Sigmoid colon (tissue), 7 donors: ENCODE data around the gene MED29. TPM values are rescaled to one million over a fixed set of nuclear protein-coding genes. Genes with fewer than 3 reads are reported as not detected.

ENCODE experiments used
- DNase-seq: peaks from one replicate; pipeline ENCODE4 v3.0.0-alpha.2; 2019
- H3K27ac ChIP-seq, 4 donors: fragments of 200-600 bp; sonication (generic); one replicate each; pipeline ENCODE4 v1.5.1; 2016 to 2019; ENCODE audit warnings: mild to moderate bottlenecking in 1 of 4
- H3K27me3 ChIP-seq, 3 donors: fragments of 200-600 bp; sonication (generic); one replicate each; pipeline ENCODE4 v1.5.1; 2019; ENCODE audit warnings: mild to moderate bottlenecking in 1 of 3
- H3K36me3 ChIP-seq, 4 donors: fragments of 200-600 bp; sonication (generic); one replicate each; pipeline ENCODE4 v1.5.1; 2016 to 2019
- H3K4me1 ChIP-seq, 4 donors: fragments of 200-600 bp; sonication (generic); one replicate each; pipeline ENCODE4 v1.5.1; 2017 to 2019
- H3K4me3 ChIP-seq, 4 donors: fragments of 200-600 bp; sonication (generic); one replicate each; pipeline ENCODE4 v1.5.1; 2017 to 2019; ENCODE audit warnings: mild to moderate bottlenecking in 2 of 4, moderate library complexity in 1 of 4
- H3K9me3 ChIP-seq, 4 donors: fragments of 200-600 bp in 3 of 4; sonication (generic) in 3 of 4; one replicate each; pipeline versions ENCODE4 v1.5.1 to v1.6.1; 2013 to 2019
- EP300 ChIP-seq, 4 donors: sonication (generic); formaldehyde crosslinking; IDR thresholded peaks; one replicate each; pipeline ENCODE4 v1.6.1; 2017; ENCODE audit warnings: antibody characterized with exemption in 4 of 4
- POLR2A ChIP-seq, 2 donors: fragments of 450-650 bp; IDR thresholded peaks; one replicate each; pipeline ENCODE4 v1.6.1; 2016; ENCODE audit warnings: antibody characterized with exemption in 2 of 2, mild to moderate bottlenecking in 2 of 2, moderate library complexity in 2 of 2
- POLR2AphosphoS5 ChIP-seq, 4 donors: sonication (generic); formaldehyde crosslinking; IDR thresholded peaks; one replicate each; pipeline ENCODE4 v1.6.1; 2017; ENCODE audit warnings: antibody characterized with exemption in 4 of 4
- WGBS, 2 donors: extraction: QIAGEN DNeasy Blood & Tissue Kit; methylation state at CpG; one replicate each; pipeline ENCODE4 v1.1.7; 2013; 5-methylcytosine and 5-hydroxymethylcytosine counted together
- intact Hi-C: fragments of 100-400 bp; cut with DNase I; formaldehyde crosslinking; loops from one replicate; pipeline ENCODE4 v1.15.1; 2023
- polyA plus RNA-seq, 3 donors: library from polyadenylated mRNA; stranded (reverse); fragments of 200-250 nt; gene quantifications; one replicate each; pipeline ENCODE4 v1.2.3, GENCODE V29; 2013
- total RNA-seq, 4 donors: library from RNA; depleted of rRNA; stranded (reverse); fragments of >200 nt; gene quantifications; one replicate each; pipeline ENCODE4 v1.1.0, GENCODE V29; 2016
- TF ChIP-seq, protein P1 (sequence below), 4 experiments: fragments of 450-650 bp in 3 of 4; fragments of 200-600 bp in 1 of 4; IDR thresholded peaks; one replicate each; pipeline ENCODE4 v1.5.1; 2016 to 2019; ENCODE audit warnings: antibody characterized with exemption in 4 of 4, mild to moderate bottlenecking in 3 of 4, moderate library complexity in 2 of 4
- donor health status: healthy with polysubstance abuse.
- donor health status: Bipolar disorder and iron deficiency.
- donor health status: healthy.

MED29 gene
- total and polyA plus RNA-seq, 7 donors, result 22.8 to 44.6 (median 31.0) TPM

DNA sequence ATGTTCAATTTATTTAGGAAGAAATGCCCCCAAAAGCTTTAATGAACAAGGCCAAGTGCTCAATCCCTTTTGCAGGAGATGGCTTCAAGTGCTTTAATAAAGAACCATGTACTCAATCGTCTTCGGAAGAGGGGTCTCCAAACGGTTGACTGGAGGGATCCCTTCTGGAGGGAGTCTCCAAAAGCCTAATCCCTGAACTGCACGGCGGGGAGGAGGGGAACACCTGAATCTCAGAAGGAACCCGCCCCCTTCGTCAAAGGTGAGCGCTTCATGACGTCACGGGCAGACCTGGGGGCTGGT is 777 bp upstream of the MED29 start:
- Histone ChIP-seq H3K36me3 (peaks cover 34 to 66% (median 39%) of the 10 kb centered on the region in 4 donors), H3K27ac (peak overlapping the region; percentile 99 to 100 (median 100)), H3K9me3 (no peaks in the 10 kb centered on the region), H3K4me1 (peaks cover 0 to 26% (median 26%) of the 10 kb centered on the region in 4 donors), H3K4me3 (peak overlapping the region; percentile 71 to 98 (median 98)), H3K27me3 (no peaks in the 10 kb centered on the region)
- peak; percentile 91 for DNase-seq
- intact Hi-C loops, result loop anchor here (2.0 to 5.0 kb wide), 3 partner anchors 48 to 92 kb away; partner anchors contain the start of genes SAMD4B, SUPT5H and TIMM50
- 1% methylated on average over 10 of the region's 10 CpGs for WGBS, 2 donors
- TF ChIP-seq POLR2A (IDR thresholded peaks at IDR 0.05), result no peak
- TF ChIP-seq POLR2AphosphoS5 (IDR thresholded peaks at IDR 0.05), result no peak
- TF ChIP-seq EP300 (IDR thresholded peaks at IDR 0.05), result no peak
- TF ChIP-seq, protein P1, sequence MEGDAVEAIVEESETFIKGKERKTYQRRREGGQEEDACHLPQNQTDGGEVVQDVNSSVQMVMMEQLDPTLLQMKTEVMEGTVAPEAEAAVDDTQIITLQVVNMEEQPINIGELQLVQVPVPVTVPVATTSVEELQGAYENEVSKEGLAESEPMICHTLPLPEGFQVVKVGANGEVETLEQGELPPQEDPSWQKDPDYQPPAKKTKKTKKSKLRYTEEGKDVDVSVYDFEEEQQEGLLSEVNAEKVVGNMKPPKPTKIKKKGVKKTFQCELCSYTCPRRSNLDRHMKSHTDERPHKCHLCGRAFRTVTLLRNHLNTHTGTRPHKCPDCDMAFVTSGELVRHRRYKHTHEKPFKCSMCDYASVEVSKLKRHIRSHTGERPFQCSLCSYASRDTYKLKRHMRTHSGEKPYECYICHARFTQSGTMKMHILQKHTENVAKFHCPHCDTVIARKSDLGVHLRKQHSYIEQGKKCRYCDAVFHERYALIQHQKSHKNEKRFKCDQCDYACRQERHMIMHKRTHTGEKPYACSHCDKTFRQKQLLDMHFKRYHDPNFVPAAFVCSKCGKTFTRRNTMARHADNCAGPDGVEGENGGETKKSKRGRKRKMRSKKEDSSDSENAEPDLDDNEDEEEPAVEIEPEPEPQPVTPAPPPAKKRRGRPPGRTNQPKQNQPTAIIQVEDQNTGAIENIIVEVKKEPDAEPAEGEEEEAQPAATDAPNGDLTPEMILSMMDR (IDR thresholded peaks at IDR 0.05), result no peak

DNA sequence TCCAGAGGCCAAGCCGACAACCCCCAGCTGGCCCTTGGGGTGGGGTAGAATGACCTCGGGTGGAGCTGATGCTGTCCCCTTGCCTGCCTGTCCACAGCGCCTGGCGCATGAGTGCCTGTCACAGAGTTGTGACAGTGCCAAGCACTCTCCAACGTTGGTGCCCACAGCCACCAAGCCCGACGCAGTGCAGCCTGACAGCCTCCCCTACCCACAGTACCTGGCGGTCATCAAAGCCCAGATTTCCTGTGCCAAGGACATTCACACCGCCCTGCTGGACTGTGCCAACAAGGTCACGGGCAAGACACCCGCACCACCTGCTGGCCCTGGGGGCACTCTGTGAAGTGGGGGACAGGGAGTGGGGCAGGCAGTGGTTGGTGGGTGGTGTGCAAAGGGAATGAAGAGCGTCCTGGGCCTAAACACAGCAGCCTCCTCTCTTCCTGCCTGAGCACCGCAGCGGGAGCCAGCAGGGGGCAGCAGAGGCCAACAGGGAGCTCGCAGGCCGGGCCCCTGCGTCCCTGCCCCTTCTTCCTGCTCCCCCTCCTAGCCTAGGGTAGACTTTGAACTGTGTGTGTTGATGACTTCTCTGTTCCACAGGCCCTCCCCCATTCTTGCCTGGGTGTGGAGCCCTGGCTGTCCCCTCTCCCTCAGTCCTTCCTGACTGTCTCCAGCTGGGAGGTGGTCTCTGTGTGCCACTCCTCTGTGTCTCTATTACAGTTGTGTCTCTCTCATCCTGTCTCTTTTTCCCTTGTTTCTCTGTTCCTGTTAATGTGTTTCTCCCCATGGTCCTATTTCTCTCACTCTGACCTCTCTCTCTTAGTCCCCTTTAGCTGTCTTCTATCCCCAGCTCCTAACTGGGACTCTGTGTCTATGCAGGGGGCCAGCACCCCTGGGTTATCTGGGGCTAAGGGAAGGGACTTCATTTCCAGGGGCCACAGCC is 6.5 kb downstream of the MED29 start:
- H3K27ac ChIP-seq, result peak overlapping the region; percentile 91 to 100 (median 100)
- peaks cover 0 to 41% (median 38%) of the 10 kb centered on the region in 4 donors for H3K4me1 ChIP-seq
- DNase-seq, result peak; percentile 96
- no peaks in the 10 kb centered on the region for H3K9me3 ChIP-seq
- intact Hi-C loops, result loop anchor here (2.0 to 5.0 kb wide), 3 partner anchors 13 to 135 kb away; partner anchors contain the start of genes EID2B and RPS16
- WGBS, 2 donors, result 23 to 31% methylated on average over 17 of the region's 17 CpGs
- TF ChIP-seq POLR2AphosphoS5 (IDR thresholded peaks at IDR 0.05) (peak in 3 of 4 donors; percentile 29 to 57 (median 41)), EP300 (IDR thresholded peaks at IDR 0.05) (no peak), POLR2A (IDR thresholded peaks at IDR 0.05) (peak in 1 of 2 donors; percentile 48)
- TF ChIP-seq, protein P1 (IDR thresholded peaks at IDR 0.05), result peak in 3 of 4 experiments; percentile 97 to 98 (median 97)
- no peaks in the 10 kb centered on the region for H3K27me3 ChIP-seq
- no peak overlapping the region for H3K4me3 ChIP-seq
- H3K36me3 ChIP-seq, result peaks cover 11 to 42% (median 18%) of the 10 kb centered on the region in 4 donors

DNA sequence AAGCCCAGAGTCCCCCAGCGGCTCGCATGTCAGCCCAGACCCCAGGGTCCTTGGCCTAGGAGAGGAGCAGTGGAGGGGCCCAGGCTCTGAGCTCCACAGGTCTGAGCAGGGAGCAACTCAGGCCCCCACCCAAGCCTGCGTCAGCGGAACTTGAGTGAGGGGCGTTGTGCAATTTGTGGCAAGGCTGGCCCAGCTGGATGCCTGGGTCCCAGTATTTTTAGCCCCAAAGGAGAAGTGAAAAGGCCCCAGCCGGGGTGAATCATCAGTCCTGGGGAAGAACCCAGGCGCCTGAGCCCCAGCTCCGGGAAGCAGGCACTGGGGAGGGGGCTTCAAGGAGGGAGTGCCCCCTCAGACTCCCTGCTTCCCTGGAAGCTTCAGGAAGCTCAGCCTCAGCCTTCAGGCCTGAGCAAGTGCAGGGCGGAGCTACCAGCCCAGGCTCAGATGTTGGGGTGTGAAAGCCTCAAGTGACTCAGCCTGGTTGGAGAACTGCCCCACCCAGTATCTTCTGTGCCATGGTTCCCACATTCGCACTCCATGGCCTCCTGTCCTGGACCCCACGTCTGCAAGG is 7.2 kb downstream of the MED29 start:
- WGBS, 2 donors, result 37 to 58% methylated on average over 11 of the region's 11 CpGs
- Histone ChIP-seq H3K27ac (peak overlapping the region; percentile 91 to 100 (median 100)), H3K9me3 (no peaks in the 10 kb centered on the region), H3K27me3 (no peaks in the 10 kb centered on the region), H3K4me3 (no peak overlapping the region), H3K4me1 (peaks cover 0 to 46% (median 41%) of the 10 kb centered on the region in 4 donors), H3K36me3 (peaks cover 11 to 40% (median 17%) of the 10 kb centered on the region in 4 donors)
- peak; percentile 91 for DNase-seq
- intact Hi-C loops, result loop anchor here (5.0 kb wide), 1 partner anchor 134 kb away; the partner anchor contains the start of gene EID2B
- TF ChIP-seq POLR2AphosphoS5 (IDR thresholded peaks at IDR 0.05) (peak in 3 of 4 donors; percentile 15 to 64 (median 56)), EP300 (IDR thresholded peaks at IDR 0.05) (peak in 2 of 4 donors; percentile 47 to 68), POLR2A (IDR thresholded peaks at IDR 0.05) (peak in 1 of 2 donors; percentile 41)
- TF ChIP-seq, protein P1 (IDR thresholded peaks at IDR 0.05), result no peak

DNA sequence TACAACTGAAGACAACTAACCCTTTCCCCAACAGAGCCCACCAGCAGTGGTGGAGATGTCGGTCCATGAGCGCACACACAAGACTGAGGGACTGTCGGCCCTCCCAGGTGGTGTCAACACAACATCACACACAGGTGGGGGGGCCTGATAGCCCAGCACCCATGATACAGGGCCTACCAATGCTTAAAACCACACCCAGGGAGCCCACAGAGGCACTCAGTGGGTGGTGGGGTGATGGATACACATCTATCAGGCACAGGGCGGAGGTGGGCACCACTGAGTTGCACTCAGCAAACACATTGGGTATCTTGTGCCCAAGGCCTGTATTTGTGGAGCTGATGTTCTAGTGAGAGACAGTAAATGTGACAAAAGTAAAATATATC is 8.5 kb downstream of the MED29 start:
- peak overlapping the region; percentile 91 to 100 (median 100) for H3K27ac ChIP-seq
- H3K4me1 ChIP-seq, result peaks cover 0 to 54% (median 48%) of the 10 kb centered on the region in 4 donors

More for the DNA sequence above, 8.5 kb downstream of the MED29 start:
- 97 to 98% methylated on average over 4 of the region's 4 CpGs for WGBS, 2 donors
- Histone ChIP-seq H3K27me3 (no peaks in the 10 kb centered on the region), H3K36me3 (peaks cover 3 to 28% (median 10%) of the 10 kb centered on the region in 4 donors), H3K4me3 (no peak overlapping the region), H3K9me3 (no peaks in the 10 kb centered on the region)
- no peak for TF ChIP-seq POLR2AphosphoS5 (IDR thresholded peaks at IDR 0.05)
- intact Hi-C loops, result loop anchor here (5.0 to 10.0 kb wide), 3 partner anchors 133 to 1315 kb away; partner anchors contain the start of genes COQ8B, EID2B and ITPKC
- DNase-seq, result no peak
